Activated T-helper 2 cell treated with anti-CD3 and anti-CD28 coated beads, Interferon-gamma antibody, Interleukin-2, Interleukin-4, amounts not matched to agents 10 μg/mL and 5 μg/mL and 100 μg/mL, durations not matched to agents 14 hours and 24 hours and 36 hours (primary cell): ENCODE measurements around the gene DENND1A. TPM values are rescaled to one million over a fixed set of nuclear protein-coding genes. Genes with fewer than 3 reads are reported as not detected.
"Not testable (repeated sequence)": the region's sequence is repeated elsewhere in the genome, so short reads cannot be mapped to it uniquely, and the experiment has no call there.

Experiments
- DNase-seq: peaks from one replicate; pipeline ENCODE4 v3.0.0; 2021; ENCODE audit warnings: low spot score
- H3K27ac Mint-ChIP-seq: one replicate; pipeline ENCODE4 v1.8.0; 2021; ENCODE audit warnings: mixed read lengths
- H3K27me3 Mint-ChIP-seq: one replicate; pipeline ENCODE4 v1.8.0; 2021; ENCODE audit warnings: low read depth, mixed read lengths
- H3K36me3 Mint-ChIP-seq: one replicate; pipeline ENCODE4 v1.8.0; 2021; ENCODE audit warnings: low read depth, mixed read lengths
- H3K4me1 Mint-ChIP-seq: one replicate; pipeline ENCODE4 v1.8.0; 2021; ENCODE audit warnings: low read depth, mixed read lengths
- H3K4me3 Mint-ChIP-seq: one replicate; pipeline ENCODE4 v1.8.0; 2021; ENCODE audit warnings: low read depth, mild to moderate bottlenecking, moderate library complexity, mixed read lengths
- H3K9me3 Mint-ChIP-seq: one replicate; pipeline ENCODE4 v1.8.0; 2021; ENCODE audit warnings: mixed read lengths
- intact Hi-C: fragments of 100-400 bp; cut with micrococcal nuclease; formaldehyde crosslinking; loops from one replicate; pipeline ENCODE4 v1.15.1; 2023
- total RNA-seq: library from RNA; stranded (reverse); gene quantifications from 2 replicates; pipeline ENCODE4 v1.2.3, GENCODE V29; 2022

Gene DENND1A
- total RNA-seq, 1 donor from 2014 or later, result 20.0 TPM

DNA sequence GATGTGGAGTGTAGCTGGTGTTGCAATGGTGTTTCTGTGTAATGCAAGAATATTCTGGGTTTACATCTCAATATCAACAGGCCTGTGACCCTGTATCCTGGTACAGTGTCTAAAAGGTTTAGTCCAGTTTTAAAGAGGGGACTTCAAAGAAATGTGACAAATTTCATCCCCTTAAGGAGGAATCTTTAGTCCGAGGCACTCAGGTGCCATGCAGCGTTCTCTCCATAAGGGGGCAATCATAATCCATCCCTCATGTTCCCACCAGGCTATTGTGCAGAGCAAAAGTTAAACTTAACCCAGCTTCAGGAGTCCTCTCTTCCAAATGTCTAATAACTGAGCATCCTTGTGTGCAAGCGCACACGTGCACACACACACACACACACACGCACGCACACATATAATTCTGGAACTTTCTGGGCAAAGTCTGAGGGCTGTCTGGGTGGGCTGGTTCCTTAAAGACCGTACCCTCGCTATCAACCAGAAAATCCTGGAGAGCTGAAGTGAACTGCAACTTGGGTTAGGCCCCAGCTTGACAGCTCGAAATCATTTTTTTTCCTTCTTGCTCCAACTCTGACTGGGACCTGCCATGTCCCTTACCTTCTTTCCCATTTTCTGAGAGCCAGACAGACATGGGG, 527.9 kb downstream of the DENND1A start:
- Mint-ChIP-seq H3K4me1 (no peaks in the 10 kb centered on the region), H3K9me3 (no peaks in the 10 kb centered on the region), H3K27ac (no peak overlapping the region), H3K27me3 (no peaks in the 10 kb centered on the region), H3K4me3 (no peak overlapping the region), H3K36me3 (no peaks in the 10 kb centered on the region)
- intact Hi-C loops, result no loop called here
- no peak for DNase-seq

- no peak for DNase-seq
- H3K4me1 Mint-ChIP-seq, result no peaks in the 10 kb centered on the region
- no peaks in the 10 kb centered on the region for H3K36me3 Mint-ChIP-seq
- H3K9me3 Mint-ChIP-seq, result no peaks in the 10 kb centered on the region
- intact Hi-C loops, result no loop called here
- no peaks in the 10 kb centered on the region for H3K27me3 Mint-ChIP-seq
- H3K27ac Mint-ChIP-seq, result no peak overlapping the region
- H3K4me3 Mint-ChIP-seq, result no peak overlapping the region
These were observed 528.9 kb downstream of the DENND1A start for GRCh38 chr9:123400926-123401503.

DNA sequence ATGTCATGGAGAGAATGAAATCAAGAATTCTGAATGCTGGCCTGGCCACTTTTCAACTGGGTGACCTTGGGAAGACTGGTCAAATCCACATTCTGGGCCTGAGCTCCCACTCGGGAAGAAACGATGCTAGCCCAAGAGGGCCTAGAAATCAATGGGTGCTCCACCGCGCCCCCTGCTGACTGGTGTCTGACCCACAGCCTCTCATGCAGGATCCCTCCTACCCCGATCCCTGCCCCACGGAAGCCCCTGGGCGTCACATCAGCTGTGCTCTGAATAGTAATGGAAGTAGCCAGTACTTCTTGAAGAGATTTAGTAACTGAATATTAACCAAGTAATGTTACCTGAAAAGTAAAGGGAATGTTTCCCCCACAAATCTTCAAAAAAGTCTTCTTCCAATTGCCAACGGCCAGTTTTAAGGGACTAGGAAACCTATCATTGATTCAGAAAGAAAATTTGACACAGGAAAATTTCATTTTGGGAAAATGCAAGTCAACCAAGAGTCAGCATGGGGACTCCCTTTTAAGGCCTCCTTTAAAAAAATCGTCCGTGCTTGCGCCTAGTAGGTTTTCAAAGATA, 530.0 kb downstream of the DENND1A start:
- H3K36me3 Mint-ChIP-seq, result no peaks in the 10 kb centered on the region
- intact Hi-C loops, result no loop called here
- no peak overlapping the region for H3K27ac Mint-ChIP-seq
- no peaks in the 10 kb centered on the region for H3K27me3 Mint-ChIP-seq
- H3K4me3 Mint-ChIP-seq, result no peak overlapping the region
- no peaks in the 10 kb centered on the region for H3K9me3 Mint-ChIP-seq
- no peaks in the 10 kb centered on the region for H3K4me1 Mint-ChIP-seq
- no peak for DNase-seq

DNA sequence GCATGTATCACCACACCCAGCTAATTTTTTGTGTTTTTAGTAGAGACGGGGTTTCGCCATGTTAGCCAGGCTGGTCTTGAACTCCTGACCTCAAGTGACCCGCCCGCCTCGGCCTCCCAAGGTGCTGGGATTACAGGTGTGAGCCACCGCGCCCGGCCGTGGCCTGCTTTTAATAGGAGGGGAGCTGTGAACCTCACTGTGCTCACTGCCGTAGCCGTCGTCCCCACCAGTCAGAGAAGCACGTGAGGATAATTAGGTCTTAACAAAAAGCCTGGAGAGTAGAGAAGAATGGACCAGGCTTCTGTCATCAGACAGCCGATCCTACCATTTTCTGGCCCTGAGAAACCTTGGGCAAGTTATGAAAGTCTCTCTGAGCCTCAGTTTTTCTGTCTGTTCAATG, 531.0 kb downstream of the DENND1A start:
- H3K4me1 Mint-ChIP-seq, H3K9me3 Mint-ChIP-seq, H3K27ac Mint-ChIP-seq, DNase-seq, intact Hi-C loops, H3K4me3 Mint-ChIP-seq, H3K27me3 Mint-ChIP-seq, H3K36me3 Mint-ChIP-seq: not testable (repeated sequence)

DNA sequence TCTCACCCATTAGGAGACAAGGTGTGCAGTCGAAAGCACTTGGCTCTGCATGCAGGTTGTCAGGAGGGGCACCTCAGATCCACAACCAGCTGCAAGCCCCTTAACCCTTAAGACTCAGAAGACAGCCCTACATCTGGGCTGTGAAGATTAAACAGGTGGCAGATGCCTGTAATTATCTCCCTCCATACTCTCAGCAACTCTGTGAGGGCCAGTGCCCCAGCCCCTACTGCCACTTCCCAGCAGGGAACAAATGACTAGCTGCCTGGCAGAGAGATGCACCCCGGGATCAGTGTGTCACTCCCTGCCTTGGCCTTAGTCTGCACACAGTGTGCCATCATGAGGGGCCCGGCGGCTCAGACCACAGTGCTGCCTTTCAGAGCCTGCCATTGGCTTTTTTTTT, 532.0 kb downstream of the DENND1A start:
- Mint-ChIP-seq H3K4me1 (no peaks in the 10 kb centered on the region), H3K4me3 (no peak overlapping the region), H3K27me3 (no peaks in the 10 kb centered on the region), H3K27ac (no peak overlapping the region), H3K36me3 (no peaks in the 10 kb centered on the region), H3K9me3 (no peaks in the 10 kb centered on the region)
- intact Hi-C loops, result no loop called here
- DNase-seq, result no peak

- intact Hi-C loops, result no loop called here
- no peak overlapping the region for H3K27ac Mint-ChIP-seq
- H3K4me3 Mint-ChIP-seq, result no peak overlapping the region
- H3K36me3 Mint-ChIP-seq, result no peaks in the 10 kb centered on the region
- no peaks in the 10 kb centered on the region for H3K9me3 Mint-ChIP-seq
- no peaks in the 10 kb centered on the region for H3K4me1 Mint-ChIP-seq
- no peak for DNase-seq
- no peaks in the 10 kb centered on the region for H3K27me3 Mint-ChIP-seq
These were observed 534.0 kb downstream of the DENND1A start for GRCh38 chr9:123395689-123396511.

- intact Hi-C loops, result no loop called here
- H3K36me3 Mint-ChIP-seq, result no peaks in the 10 kb centered on the region
- no peak overlapping the region for H3K27ac Mint-ChIP-seq
- H3K4me3 Mint-ChIP-seq, result no peak overlapping the region
- no peak for DNase-seq
- H3K27me3 Mint-ChIP-seq, result no peaks in the 10 kb centered on the region
- no peaks in the 10 kb centered on the region for H3K4me1 Mint-ChIP-seq
- H3K9me3 Mint-ChIP-seq, result no peaks in the 10 kb centered on the region
These were observed 534.6 kb downstream of the DENND1A start for GRCh38 chr9:123395276-123395688.

DNA sequence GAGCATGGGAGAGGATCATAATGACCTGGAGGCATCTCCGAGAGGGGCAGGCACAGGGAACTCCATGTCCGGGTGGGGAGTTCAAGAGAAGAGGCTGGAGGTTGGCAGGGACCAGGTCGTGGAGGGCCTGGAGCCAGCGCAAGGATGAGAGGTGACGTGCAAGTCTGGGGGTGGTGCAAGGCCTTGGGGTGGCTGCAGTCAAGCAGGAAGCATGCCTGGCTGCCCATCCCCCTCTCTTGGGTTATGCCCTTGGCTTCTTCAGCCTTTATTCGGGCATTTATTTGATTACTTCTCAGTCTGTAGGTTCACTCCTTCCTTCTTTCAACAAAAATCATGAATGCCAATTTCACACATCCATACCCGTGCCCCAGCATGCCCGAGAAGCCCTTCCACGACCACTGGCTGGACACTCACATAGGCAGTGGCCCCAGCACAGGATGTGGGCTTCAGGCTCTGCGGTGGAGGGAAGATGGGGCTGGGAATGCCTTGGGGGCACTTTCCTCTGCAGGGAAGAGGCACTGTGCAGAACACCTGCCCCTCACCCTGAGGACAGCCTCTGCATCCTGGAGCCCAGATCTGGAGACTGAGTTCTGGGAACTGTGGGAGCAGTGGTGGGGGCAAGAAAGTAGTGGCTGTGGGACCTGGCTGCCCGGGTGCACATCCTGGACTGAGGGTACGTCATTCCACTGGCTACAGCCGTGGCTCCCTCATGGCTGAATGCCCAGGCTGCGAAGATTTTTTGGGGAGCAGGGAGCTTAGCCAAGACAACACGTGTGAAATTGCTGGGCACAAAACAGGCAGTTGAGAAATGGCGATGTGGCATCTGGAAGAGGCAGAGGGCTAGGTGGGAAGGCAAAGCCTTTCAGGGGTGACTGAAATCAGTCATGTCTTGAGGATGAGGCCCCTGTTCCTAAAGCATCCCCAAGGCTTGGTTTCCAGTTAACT, 535.4 kb downstream of the DENND1A start:
- H3K4me3 Mint-ChIP-seq, result no peak overlapping the region
- no peak for DNase-seq
- H3K36me3 Mint-ChIP-seq, result no peaks in the 10 kb centered on the region
- intact Hi-C loops, result no loop called here
- no peaks in the 10 kb centered on the region for H3K9me3 Mint-ChIP-seq
- no peaks in the 10 kb centered on the region for H3K4me1 Mint-ChIP-seq
- no peaks in the 10 kb centered on the region for H3K27me3 Mint-ChIP-seq
- no peak overlapping the region for H3K27ac Mint-ChIP-seq

GRCh38 chr9:123392802-123393201, 537.1 kb downstream of the DENND1A start:
- Mint-ChIP-seq H3K9me3 (no peaks in the 10 kb centered on the region), H3K27ac (no peak overlapping the region), H3K4me1 (no peaks in the 10 kb centered on the region), H3K27me3 (no peaks in the 10 kb centered on the region), H3K36me3 (no peaks in the 10 kb centered on the region), H3K4me3 (no peak overlapping the region)
- intact Hi-C loops, result no loop called here
- no peak for DNase-seq

- no peaks in the 10 kb centered on the region for H3K4me1 Mint-ChIP-seq
- H3K4me3 Mint-ChIP-seq, result no peak overlapping the region
- intact Hi-C loops, result no loop called here
- no peaks in the 10 kb centered on the region for H3K9me3 Mint-ChIP-seq
- no peak overlapping the region for H3K27ac Mint-ChIP-seq
- DNase-seq, result no peak
- no peaks in the 10 kb centered on the region for H3K36me3 Mint-ChIP-seq
- H3K27me3 Mint-ChIP-seq, result no peaks in the 10 kb centered on the region
These were observed 538.0 kb downstream of the DENND1A start for GRCh38 chr9:123391946-123392345.

DNA sequence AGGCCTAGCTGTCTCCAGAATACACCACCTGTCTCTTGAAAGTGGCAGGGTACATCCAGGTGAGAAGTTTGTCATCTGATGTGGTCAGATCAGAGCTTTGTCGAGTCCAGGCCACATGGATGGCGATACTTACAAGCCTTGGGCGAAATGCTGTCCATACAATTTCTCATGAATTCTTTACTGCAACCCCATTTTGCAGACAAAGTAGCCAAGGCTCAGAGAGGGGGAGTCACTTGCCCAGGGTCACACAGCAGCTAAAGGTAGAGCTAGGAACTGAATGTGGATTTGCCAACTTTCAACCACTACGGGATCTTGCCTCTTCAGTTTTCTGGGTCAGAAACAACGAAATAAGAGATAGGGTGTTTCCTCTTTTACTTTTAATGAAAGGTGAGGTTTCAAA, 538.7 kb downstream of the DENND1A start:
- intact Hi-C loops, result no loop called here
- H3K27me3 Mint-ChIP-seq, result no peaks in the 10 kb centered on the region
- no peaks in the 10 kb centered on the region for H3K36me3 Mint-ChIP-seq
- H3K27ac Mint-ChIP-seq, result no peak overlapping the region
- no peak for DNase-seq
- H3K4me3 Mint-ChIP-seq, result no peak overlapping the region
- no peaks in the 10 kb centered on the region for H3K9me3 Mint-ChIP-seq
- no peaks in the 10 kb centered on the region for H3K4me1 Mint-ChIP-seq

- no peaks in the 10 kb centered on the region for H3K4me1 Mint-ChIP-seq
- no peak overlapping the region for H3K27ac Mint-ChIP-seq
- intact Hi-C loops, result no loop called here
- no peak overlapping the region for H3K4me3 Mint-ChIP-seq
- no peaks in the 10 kb centered on the region for H3K27me3 Mint-ChIP-seq
- H3K36me3 Mint-ChIP-seq, result no peaks in the 10 kb centered on the region
- DNase-seq, result no peak
- no peaks in the 10 kb centered on the region for H3K9me3 Mint-ChIP-seq
These were observed 539.4 kb downstream of the DENND1A start for GRCh38 chr9:123390337-123391135.
